ENCODE results near the gene ABCF2. TPM values are rescaled to one million over a fixed set of nuclear protein-coding genes. Genes with fewer than 3 reads are reported as not detected.

Gene ABCF2
- total RNA-seq, 2 donors from 2014 or later = 43.3 to 48.9 TPM

DNA sequence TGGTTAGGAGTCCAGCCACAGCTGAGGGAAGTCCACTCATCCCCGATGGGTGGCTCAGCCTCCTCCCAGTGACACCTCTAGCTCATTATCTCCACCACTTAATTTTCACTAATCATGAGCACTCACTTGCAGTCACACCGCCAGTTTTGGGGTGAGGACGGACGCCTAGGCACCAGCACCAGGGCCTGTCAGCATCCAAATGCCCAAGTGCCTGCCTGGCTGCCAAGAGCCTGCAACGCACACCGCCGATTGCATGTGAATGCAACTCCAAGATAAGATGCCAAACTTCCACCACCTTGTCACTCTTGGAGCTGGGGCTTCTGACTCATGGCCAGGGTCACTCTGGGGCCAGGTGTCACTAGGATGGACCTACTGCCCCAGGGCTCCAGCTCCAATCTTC, 45.9 kb upstream of the ABCF2 start:
- Histone ChIP-seq H3K27ac (ENCODE audit: low read depth, low read length) (no peak overlapping the region), H3K4me1 (ENCODE audit: control insufficient read depth, insufficient read depth, low read length) (no peaks in the 10 kb centered on the region), H3K27me3 (ENCODE audit: control insufficient read depth, insufficient read depth, low read length, poor library complexity, severe bottlenecking) (no peaks in the 10 kb centered on the region), H3K9ac (ENCODE audit: extremely low read depth, low read length, poor library complexity, severe bottlenecking) (no peak overlapping the region), H3K4me3 (ENCODE audit: low read length) (no peak overlapping the region), H3K9me3 (ENCODE audit: control insufficient read depth, low read length) (no peaks in the 10 kb centered on the region), H3K36me3 (ENCODE audit: control insufficient read depth, insufficient read depth, low read length) (no peaks in the 10 kb centered on the region)
- Mint-ChIP-seq H3K36me3 (ENCODE audit: low read depth) (no peaks in the 10 kb centered on the region), H3K4me3 (no peak overlapping the region), H3K27ac (no peak overlapping the region), H3K9me3 (no peaks in the 10 kb centered on the region), H3K27me3 (ENCODE audit: insufficient read depth) (peaks cover 25% of the 10 kb centered on the region), H3K4me1 (peaks cover 3% of the 10 kb centered on the region)
- TF ChIP-seq, protein P1, sequence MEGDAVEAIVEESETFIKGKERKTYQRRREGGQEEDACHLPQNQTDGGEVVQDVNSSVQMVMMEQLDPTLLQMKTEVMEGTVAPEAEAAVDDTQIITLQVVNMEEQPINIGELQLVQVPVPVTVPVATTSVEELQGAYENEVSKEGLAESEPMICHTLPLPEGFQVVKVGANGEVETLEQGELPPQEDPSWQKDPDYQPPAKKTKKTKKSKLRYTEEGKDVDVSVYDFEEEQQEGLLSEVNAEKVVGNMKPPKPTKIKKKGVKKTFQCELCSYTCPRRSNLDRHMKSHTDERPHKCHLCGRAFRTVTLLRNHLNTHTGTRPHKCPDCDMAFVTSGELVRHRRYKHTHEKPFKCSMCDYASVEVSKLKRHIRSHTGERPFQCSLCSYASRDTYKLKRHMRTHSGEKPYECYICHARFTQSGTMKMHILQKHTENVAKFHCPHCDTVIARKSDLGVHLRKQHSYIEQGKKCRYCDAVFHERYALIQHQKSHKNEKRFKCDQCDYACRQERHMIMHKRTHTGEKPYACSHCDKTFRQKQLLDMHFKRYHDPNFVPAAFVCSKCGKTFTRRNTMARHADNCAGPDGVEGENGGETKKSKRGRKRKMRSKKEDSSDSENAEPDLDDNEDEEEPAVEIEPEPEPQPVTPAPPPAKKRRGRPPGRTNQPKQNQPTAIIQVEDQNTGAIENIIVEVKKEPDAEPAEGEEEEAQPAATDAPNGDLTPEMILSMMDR (conservative IDR thresholded peaks at IDR 0.05) = no peak
- WGBS, 2 experiments (ENCODE audit: insufficient coverage in 1 of 2, insufficient read length in 1 of 2) = 90 to 91% methylated on average over 6 to 7 of the region's 7 CpGs
- DNase-seq = peak; percentile 42

DNA sequence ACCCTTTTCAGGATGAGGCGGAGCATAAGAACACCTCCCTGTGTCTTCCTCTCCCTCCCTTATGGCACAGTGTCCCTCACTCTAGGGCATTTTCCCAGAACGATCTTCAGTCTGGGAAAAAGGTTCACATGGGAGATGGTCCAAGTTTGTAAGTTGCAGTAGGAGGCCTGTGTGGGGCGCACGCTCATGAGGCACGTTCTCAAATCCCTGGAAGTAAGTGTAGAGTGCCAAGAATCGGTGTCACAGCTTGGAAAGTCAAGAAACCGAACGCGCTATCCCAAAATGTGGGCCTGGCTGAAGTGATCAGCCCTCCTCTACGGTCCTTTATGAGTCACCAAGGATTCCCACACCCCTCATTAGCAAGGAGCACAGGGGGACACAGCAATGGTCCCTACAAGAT, 45.4 kb upstream of the ABCF2 start:
- no peak overlapping the region for H3K9ac ChIP-seq (ENCODE audit: extremely low read depth, low read length, poor library complexity, severe bottlenecking)
- no peaks in the 10 kb centered on the region for H3K4me1 ChIP-seq (ENCODE audit: control insufficient read depth, insufficient read depth, low read length)
- 91 to 92% methylated on average over 10 of the region's 10 CpGs for WGBS, 2 experiments (ENCODE audit: insufficient coverage in 1 of 2, insufficient read length in 1 of 2)
- no peak for DNase-seq
- H3K4me1 Mint-ChIP-seq = peaks cover 3% of the 10 kb centered on the region
- H3K27ac ChIP-seq (ENCODE audit: low read depth, low read length) = no peak overlapping the region
- no peak overlapping the region for H3K27ac Mint-ChIP-seq
- no peaks in the 10 kb centered on the region for H3K9me3 Mint-ChIP-seq
- no peak overlapping the region for H3K4me3 ChIP-seq (ENCODE audit: low read length)
- H3K27me3 Mint-ChIP-seq (ENCODE audit: insufficient read depth) = peaks cover 20% of the 10 kb centered on the region
- no peaks in the 10 kb centered on the region for H3K36me3 Mint-ChIP-seq (ENCODE audit: low read depth)
- H3K27me3 ChIP-seq (ENCODE audit: control insufficient read depth, insufficient read depth, low read length, poor library complexity, severe bottlenecking) = no peaks in the 10 kb centered on the region
- TF ChIP-seq, protein P1 (conservative IDR thresholded peaks at IDR 0.05) = no peak
- H3K36me3 ChIP-seq (ENCODE audit: control insufficient read depth, insufficient read depth, low read length) = no peaks in the 10 kb centered on the region
- no peak overlapping the region for H3K4me3 Mint-ChIP-seq
- no peaks in the 10 kb centered on the region for H3K9me3 ChIP-seq (ENCODE audit: control insufficient read depth, low read length)

DNA sequence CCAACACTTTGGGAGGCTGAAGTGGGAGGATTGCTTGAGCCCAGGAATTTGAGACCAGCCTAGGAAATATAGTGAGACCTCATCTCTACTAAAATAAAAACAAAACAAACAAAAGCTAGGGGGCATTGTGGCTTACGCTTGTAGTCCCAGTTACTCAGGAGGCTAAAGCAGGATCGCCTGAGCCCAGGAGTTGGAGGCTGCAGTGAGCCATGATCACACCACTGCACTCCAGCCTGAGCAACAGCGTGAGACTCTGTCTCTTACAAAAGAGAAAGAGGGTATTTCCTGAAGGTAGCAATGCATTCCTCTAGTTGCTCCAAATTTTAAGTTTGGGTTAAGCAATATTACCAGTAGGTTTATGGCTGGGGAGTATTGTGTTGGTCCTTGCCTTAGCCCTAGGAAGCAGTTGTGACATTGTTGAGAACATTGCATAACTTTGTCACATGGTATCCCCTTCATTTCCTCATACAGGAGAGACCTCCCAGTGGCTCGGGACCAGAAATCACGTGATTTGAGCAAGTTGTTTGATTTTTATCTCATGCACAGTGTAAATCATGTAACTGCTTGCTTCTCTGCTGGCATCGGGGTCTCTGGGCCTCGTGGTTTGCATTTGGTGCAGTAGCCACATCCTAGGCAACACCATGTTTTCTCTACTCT, 44.8 kb upstream of the ABCF2 start:
- no peak for DNase-seq
- H3K27me3 Mint-ChIP-seq (ENCODE audit: insufficient read depth) = peaks cover 16% of the 10 kb centered on the region
- Histone ChIP-seq H3K4me1 (ENCODE audit: control insufficient read depth, insufficient read depth, low read length) (no peaks in the 10 kb centered on the region), H3K27me3 (ENCODE audit: control insufficient read depth, insufficient read depth, low read length, poor library complexity, severe bottlenecking) (no peaks in the 10 kb centered on the region), H3K4me3 (ENCODE audit: low read length) (no peak overlapping the region), H3K27ac (ENCODE audit: low read depth, low read length) (no peak overlapping the region), H3K9ac (ENCODE audit: extremely low read depth, low read length, poor library complexity, severe bottlenecking) (no peak overlapping the region), H3K36me3 (ENCODE audit: control insufficient read depth, insufficient read depth, low read length) (no peaks in the 10 kb centered on the region), H3K9me3 (ENCODE audit: control insufficient read depth, low read length) (no peaks in the 10 kb centered on the region)
- no peaks in the 10 kb centered on the region for H3K4me1 Mint-ChIP-seq
- no peaks in the 10 kb centered on the region for H3K36me3 Mint-ChIP-seq (ENCODE audit: low read depth)
- H3K4me3 Mint-ChIP-seq = no peak overlapping the region
- 87 to 88% methylated on average over 7 of the region's 7 CpGs for WGBS, 2 experiments (ENCODE audit: insufficient coverage in 1 of 2, insufficient read length in 1 of 2)
- H3K9me3 Mint-ChIP-seq = no peaks in the 10 kb centered on the region
- no peak overlapping the region for H3K27ac Mint-ChIP-seq
- TF ChIP-seq, protein P1 (conservative IDR thresholded peaks at IDR 0.05) = peak; percentile 28

Measured in endodermal cell (in vitro differentiated cells).